ENCODE data around the gene KIFBP. TPM values are rescaled to one million over a fixed set of nuclear protein-coding genes. Genes with fewer than 3 reads are reported as not detected.

The KIFBP gene
- total RNA-seq, 2 donors from 2014 or later, result 15.8 to 16.9 TPM

DNA sequence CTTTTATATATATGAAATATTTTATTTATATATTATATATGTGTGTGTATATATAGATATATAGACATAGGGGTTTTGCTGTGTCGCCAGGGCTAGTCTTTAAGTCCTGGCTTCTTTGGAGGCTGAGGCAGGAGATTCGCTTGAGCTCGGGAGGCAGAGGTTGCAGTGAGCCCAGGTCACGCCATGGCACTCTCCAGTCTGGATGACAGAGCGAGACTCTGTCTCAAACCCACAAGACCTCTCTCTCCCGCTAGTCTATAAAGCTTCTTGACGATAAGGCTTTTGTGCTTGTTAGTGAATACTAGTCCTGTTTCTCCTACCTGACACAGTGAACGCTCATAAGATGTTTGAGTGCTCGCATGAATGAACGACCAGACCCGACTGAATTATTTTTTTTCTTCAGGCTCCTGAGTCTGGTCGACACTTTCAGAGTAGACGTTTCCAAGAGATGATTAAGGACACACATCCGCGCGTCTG, 33.2 kb upstream of the KIFBP start:
- no peaks in the 10 kb centered on the region for H3K27me3 ChIP-seq
- peaks cover 0 to 3% of the 10 kb centered on the region in 2 donors for H3K36me3 ChIP-seq (replicated peaks in 1 of 2; ENCODE audit: insufficient read depth in 1 of 2, low read depth in 2 of 2)
- peak overlapping the region; percentile 80 to 83 for H3K4me3 ChIP-seq
- ATAC-seq, result no peak
- H3K9me3 ChIP-seq, result no peaks in the 10 kb centered on the region
- 5% methylated on average over 15 to 16 of the region's 16 CpGs for WGBS, 2 donors
- no peak for TF ChIP-seq POLR2A (IDR thresholded peaks at IDR 0.05)
- TF ChIP-seq, protein P1, sequence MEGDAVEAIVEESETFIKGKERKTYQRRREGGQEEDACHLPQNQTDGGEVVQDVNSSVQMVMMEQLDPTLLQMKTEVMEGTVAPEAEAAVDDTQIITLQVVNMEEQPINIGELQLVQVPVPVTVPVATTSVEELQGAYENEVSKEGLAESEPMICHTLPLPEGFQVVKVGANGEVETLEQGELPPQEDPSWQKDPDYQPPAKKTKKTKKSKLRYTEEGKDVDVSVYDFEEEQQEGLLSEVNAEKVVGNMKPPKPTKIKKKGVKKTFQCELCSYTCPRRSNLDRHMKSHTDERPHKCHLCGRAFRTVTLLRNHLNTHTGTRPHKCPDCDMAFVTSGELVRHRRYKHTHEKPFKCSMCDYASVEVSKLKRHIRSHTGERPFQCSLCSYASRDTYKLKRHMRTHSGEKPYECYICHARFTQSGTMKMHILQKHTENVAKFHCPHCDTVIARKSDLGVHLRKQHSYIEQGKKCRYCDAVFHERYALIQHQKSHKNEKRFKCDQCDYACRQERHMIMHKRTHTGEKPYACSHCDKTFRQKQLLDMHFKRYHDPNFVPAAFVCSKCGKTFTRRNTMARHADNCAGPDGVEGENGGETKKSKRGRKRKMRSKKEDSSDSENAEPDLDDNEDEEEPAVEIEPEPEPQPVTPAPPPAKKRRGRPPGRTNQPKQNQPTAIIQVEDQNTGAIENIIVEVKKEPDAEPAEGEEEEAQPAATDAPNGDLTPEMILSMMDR (IDR thresholded peaks at IDR 0.05), result no peak
- H3K4me1 ChIP-seq, result peaks cover 23% of the 10 kb centered on the region
- intact Hi-C loops (cut with DNase I), result no loop called here
- DNase-seq, result no peak
- peak overlapping the region; percentile 72 to 96 (median 84) for H3K27ac ChIP-seq

DNA sequence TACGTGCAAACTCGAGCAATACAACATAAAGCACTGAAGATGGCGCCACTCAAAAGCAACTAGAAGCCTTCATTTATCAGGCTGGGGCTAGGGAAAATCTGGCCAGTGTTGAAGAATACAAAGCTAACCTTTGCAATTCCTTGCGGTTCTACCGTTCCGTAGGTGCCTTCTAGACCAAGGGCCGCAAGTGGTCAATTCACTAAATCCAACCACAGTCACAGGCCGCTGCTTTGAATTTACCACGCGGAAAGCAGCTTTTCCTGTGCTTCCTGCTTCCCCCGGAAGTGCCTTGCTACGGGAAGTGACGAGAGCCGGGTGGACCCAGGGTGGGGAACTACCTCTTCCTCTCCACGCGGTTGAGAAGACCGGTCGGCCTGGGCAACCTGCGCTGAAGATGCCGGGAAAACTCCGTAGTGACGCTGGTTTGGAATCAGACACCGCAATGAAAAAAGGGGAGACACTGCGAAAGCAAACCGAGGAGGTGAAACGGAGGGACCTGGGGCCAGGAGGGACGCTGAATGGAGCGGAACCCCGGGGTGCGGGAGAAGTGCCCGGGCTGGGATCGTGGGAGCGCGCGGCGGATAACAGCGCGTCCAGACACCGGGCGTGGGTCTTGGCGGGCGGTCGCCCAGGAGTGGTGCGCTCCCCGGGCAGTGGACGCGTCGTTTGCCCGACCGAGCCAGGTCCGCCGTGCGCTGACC, 32.6 kb upstream of the KIFBP start, which contains the start of gene DDX21:
DDX21 (plus strand) TSS at position 339 of the 701 bp plus-strand sequence; CDS start at position 395, 56 bp downstream.
- intact Hi-C loops (cut with DNase I), result no loop called here
- peak within 1 kb of the TSS; percentile 72 to 96 (median 84) for H3K27ac ChIP-seq
- ATAC-seq (peak; percentile 96), DNase-seq (peak; percentile 86 to 92 (median 88))
- peaks cover 0 to 7% of the 10 kb centered on the region in 2 donors for H3K36me3 ChIP-seq (replicated peaks in 1 of 2; ENCODE audit: insufficient read depth in 1 of 2, low read depth in 2 of 2)
- H3K9me3 ChIP-seq, result no peaks in the 10 kb centered on the region
- H3K4me1 ChIP-seq, result peaks cover 23% of the 10 kb centered on the region
- H3K4me3 ChIP-seq, result peak within 1 kb of the TSS; percentile 80 to 83
- no peaks in the 10 kb centered on the region for H3K27me3 ChIP-seq
- TF ChIP-seq, protein P1 (IDR thresholded peaks at IDR 0.05), result peak; percentile 5 to 79 (median 45)
- TF ChIP-seq POLR2A (IDR thresholded peaks at IDR 0.05), result peak in 2 of 3 donors; percentile 83 to 84
- 0 to 1% methylated on average over 35 to 52 of the region's 53 CpGs for WGBS, 2 donors

DNA sequence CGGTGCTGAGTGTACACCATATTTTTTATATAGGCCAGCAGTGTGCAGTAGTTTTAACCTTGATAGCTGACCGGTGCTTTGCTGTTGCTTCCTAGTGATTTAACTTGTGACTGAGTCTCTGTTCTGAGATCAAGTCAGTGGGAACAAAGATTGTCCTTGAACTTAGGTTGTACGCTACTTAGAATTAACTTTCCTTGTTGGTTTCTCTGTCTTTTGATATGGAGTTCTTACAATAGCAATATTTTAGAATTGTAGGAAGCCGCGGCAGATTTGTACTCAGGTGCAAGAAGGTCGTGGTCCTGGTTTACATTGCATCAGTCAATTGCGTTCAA, 31.4 kb upstream of the KIFBP start:
- Histone ChIP-seq H3K4me3 (peak overlapping the region; percentile 80 to 83), H3K36me3 (replicated peaks in 1 of 2; ENCODE audit: insufficient read depth in 1 of 2, low read depth in 2 of 2) (peaks cover under 1 to 10% of the 10 kb centered on the region in 2 donors), H3K27me3 (no peaks in the 10 kb centered on the region), H3K4me1 (peaks cover 23% of the 10 kb centered on the region), H3K9me3 (no peaks in the 10 kb centered on the region), H3K27ac (peak overlapping the region; percentile 18 to 96 (median 84))
- WGBS, 2 donors, result 26 to 37% methylated on average over 7 of the region's 7 CpGs
- no peak for TF ChIP-seq POLR2A (IDR thresholded peaks at IDR 0.05)
- TF ChIP-seq, protein P1 (IDR thresholded peaks at IDR 0.05), result no peak
- intact Hi-C loops (cut with DNase I), result no loop called here
- DNase-seq (no peak), ATAC-seq (no peak)

DNA sequence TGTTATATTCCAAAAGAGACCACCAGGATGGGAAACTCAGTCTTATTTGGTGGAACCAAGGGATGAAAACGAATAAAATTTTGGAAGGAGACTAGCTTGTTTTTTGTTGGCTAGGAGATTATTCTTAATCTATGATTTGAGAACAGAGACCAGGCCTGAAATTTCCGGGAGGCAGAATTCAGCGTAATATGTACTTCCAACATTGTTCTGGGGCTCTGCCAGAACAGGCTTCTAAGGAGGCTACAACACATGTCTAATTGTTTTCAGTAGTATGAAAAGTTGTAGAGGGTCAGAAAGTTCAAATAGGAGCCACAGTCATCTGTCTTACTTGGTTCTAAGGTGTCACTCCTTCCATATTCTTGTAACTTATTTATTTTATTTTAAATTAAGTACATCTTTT, 30.9 kb upstream of the KIFBP start:
- H3K4me3 ChIP-seq, result no peak overlapping the region
- DNase-seq, result no peak
- peaks cover 23% of the 10 kb centered on the region for H3K4me1 ChIP-seq
- 47 to 52% methylated on average over 3 of the region's 3 CpGs for WGBS, 2 donors
- peaks cover 5 to 12% of the 10 kb centered on the region in 2 donors for H3K36me3 ChIP-seq (replicated peaks in 1 of 2; ENCODE audit: insufficient read depth in 1 of 2, low read depth in 2 of 2)
- no peaks in the 10 kb centered on the region for H3K9me3 ChIP-seq
- TF ChIP-seq, protein P1 (IDR thresholded peaks at IDR 0.05), result no peak
- TF ChIP-seq POLR2A (IDR thresholded peaks at IDR 0.05), result no peak
- no peaks in the 10 kb centered on the region for H3K27me3 ChIP-seq
- ATAC-seq, result no peak
- H3K27ac ChIP-seq, result peak overlapping the region in 2 of 4 donors; percentile 93 to 96
- intact Hi-C loops (cut with DNase I), result no loop called here

Measured in body of pancreas (tissue), 4 donors.